ENCODE data around the gene PRPS1L1. TPM values are rescaled to one million over a fixed set of nuclear protein-coding genes. Genes with fewer than 3 reads are reported as not detected.

Gene PRPS1L1
- total RNA-seq, 1 experiment from 2014 or later, result not detected

DNA sequence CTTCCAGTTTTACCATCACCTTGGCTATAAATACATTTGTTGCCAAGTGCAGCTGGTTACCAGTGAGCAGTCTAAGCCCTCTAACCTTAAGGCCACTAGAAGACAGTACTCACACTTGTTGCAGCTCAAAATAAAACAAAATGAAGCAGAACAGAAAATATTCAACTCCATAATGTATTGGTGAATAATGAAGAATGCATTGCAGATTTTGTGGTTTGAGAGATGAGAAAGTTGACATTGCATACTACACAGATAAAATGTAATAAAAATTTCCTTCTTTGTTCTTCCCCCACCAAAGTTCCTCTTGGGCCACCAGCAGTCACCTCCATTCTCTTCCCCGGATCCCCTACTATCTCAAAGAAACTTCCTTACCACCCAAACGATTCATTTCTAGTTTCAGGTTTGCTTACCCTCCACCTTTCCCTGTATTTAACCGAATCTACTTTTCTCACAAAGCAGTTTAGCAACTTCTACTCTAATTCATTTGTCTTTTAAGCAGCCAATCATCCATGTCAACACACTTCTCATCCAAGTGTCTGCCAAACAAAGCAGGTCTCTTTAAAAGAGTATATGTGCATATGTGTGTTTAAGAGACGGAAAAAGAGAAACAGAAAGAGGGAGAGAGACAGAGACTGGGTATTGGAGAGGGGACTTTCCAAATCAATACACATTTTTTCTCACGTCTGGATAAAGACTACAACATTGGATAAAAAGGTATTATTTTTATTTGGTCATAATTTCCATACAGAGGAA is 35.7 kb upstream of the PRPS1L1 start:
- H3K27me3 Mint-ChIP-seq (ENCODE audit: insufficient read depth, unreplicated experiment), result no peaks in the 10 kb centered on the region
- intact Hi-C loops (cut with micrococcal nuclease), result no loop called here
- ChIA-PET POLR2A (no interaction called here), CTCF (interaction anchor here (0.8 to 0.9 kb wide), 2 partner anchors 13 to 14 kb away, joined by 3 to 7 read pairs; no protein-coding TSS in a partner anchor)
- TF ChIP-seq, protein P1, sequence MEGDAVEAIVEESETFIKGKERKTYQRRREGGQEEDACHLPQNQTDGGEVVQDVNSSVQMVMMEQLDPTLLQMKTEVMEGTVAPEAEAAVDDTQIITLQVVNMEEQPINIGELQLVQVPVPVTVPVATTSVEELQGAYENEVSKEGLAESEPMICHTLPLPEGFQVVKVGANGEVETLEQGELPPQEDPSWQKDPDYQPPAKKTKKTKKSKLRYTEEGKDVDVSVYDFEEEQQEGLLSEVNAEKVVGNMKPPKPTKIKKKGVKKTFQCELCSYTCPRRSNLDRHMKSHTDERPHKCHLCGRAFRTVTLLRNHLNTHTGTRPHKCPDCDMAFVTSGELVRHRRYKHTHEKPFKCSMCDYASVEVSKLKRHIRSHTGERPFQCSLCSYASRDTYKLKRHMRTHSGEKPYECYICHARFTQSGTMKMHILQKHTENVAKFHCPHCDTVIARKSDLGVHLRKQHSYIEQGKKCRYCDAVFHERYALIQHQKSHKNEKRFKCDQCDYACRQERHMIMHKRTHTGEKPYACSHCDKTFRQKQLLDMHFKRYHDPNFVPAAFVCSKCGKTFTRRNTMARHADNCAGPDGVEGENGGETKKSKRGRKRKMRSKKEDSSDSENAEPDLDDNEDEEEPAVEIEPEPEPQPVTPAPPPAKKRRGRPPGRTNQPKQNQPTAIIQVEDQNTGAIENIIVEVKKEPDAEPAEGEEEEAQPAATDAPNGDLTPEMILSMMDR (IDR thresholded peaks at IDR 0.05; ENCODE audit: unreplicated experiment), result no peak
- DNase-seq (ENCODE audit: unreplicated experiment), result no peak
- no TSS peak for BruUV-seq (replicated peaks)
- no peak overlapping the region for H3K27ac Mint-ChIP-seq (ENCODE audit: low read depth, unreplicated experiment)
- H3K4me3 Mint-ChIP-seq (ENCODE audit: unreplicated experiment), result no peak overlapping the region
- no peaks in the 10 kb centered on the region for H3K9me3 Mint-ChIP-seq (ENCODE audit: unreplicated experiment)
- H3K4me1 Mint-ChIP-seq (ENCODE audit: insufficient read depth, unreplicated experiment), result no peaks in the 10 kb centered on the region
- H3K36me3 Mint-ChIP-seq (ENCODE audit: insufficient read depth, unreplicated experiment), result no peaks in the 10 kb centered on the region

DNA sequence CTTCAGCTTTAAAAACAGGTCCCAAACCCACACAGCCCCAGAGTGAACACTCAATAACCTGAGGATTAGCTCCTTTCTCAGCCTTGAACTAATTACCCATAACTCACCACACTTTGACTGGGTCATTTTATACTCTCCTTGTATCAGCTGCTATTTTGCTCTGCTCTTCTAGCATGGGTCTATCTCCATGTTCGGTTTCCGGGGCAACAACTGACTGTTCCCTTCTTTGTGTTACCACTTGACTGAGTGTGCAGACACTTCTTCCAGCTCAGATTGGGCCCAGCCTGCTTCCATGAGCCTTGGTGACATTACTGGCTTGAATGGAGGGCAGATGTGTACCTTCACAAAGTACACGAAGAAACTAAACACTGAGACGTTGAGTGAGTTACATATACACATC is 31.5 kb upstream of the PRPS1L1 start:
- H3K36me3 Mint-ChIP-seq (ENCODE audit: insufficient read depth, unreplicated experiment), result no peaks in the 10 kb centered on the region
- H3K27ac Mint-ChIP-seq (ENCODE audit: low read depth, unreplicated experiment), result no peak overlapping the region
- POLR2A ChIA-PET, result interaction anchor here (0.5 kb wide), 1 partner anchor 43 kb away, joined by 3 read pairs; no protein-coding TSS in a partner anchor
- TF ChIP-seq, protein P1 (IDR thresholded peaks at IDR 0.05; ENCODE audit: unreplicated experiment), result no peak
- H3K4me3 Mint-ChIP-seq (ENCODE audit: unreplicated experiment), result no peak overlapping the region
- H3K9me3 Mint-ChIP-seq (ENCODE audit: unreplicated experiment), result no peaks in the 10 kb centered on the region
- intact Hi-C loops (cut with micrococcal nuclease), result no loop called here
- BruUV-seq (replicated peaks), result no TSS peak
- CTCF ChIA-PET, result no interaction called here
- no peaks in the 10 kb centered on the region for H3K27me3 Mint-ChIP-seq (ENCODE audit: insufficient read depth, unreplicated experiment)
- no peaks in the 10 kb centered on the region for H3K4me1 Mint-ChIP-seq (ENCODE audit: insufficient read depth, unreplicated experiment)
- DNase-seq (ENCODE audit: unreplicated experiment), result no peak

DNA sequence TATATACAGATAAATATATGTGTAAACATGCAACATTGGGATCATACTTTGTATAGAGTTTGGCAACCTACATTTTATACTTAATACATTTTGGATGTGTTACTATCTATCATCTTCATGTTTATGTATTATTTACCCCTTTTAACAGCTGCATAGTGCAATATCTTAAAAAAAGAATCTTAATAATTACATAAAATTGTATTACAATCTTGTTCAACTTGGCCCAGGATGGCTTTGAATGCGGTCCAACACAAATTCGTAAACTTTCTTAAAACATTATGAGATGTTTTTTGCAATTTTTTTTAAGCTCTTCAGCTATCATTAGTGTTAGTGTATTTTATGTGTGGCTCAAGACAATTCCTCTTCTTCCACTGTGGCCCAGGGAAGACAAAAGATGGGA is 26.3 kb upstream of the PRPS1L1 start:
- TF ChIP-seq, protein P1 (IDR thresholded peaks at IDR 0.05; ENCODE audit: unreplicated experiment), result no peak
- H3K36me3 Mint-ChIP-seq (ENCODE audit: insufficient read depth, unreplicated experiment), result no peaks in the 10 kb centered on the region
- CTCF ChIA-PET, result no interaction called here

DNA sequence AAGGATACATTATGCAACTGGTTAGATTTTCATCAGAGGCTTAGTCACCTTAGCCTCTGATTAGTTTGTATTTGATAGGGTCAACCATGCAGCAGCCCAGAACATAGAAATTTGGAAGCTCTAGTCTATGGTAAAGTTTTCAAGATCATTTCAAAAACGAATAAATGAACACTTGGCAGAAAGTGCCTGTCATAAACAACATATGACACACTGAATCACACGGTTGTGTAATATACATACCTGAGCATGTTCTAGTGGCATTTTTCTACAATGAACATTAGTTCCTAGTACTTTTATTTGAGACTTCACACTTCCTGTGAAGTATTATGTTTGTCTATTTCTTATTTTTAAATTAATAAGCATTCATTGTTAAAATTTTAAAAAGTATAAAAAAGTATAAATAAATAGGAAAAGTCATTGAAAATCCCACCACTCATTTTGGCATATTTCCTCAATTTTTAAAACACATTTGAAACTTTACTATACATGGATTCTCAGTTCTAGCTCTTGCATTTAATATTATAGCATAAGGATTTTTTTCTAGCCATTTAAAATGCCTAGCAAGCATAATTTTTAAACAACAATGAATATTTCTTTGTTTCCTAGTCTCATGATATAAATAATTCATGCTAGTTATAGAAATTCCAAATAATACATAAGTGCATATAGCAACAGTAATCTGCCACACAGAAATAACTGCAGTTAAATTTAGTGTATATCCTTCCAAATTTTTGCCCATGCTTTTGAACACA is 25.7 kb upstream of the PRPS1L1 start:
- peaks cover 6% of the 10 kb centered on the region for H3K4me1 Mint-ChIP-seq (ENCODE audit: insufficient read depth, unreplicated experiment)
- intact Hi-C loops (cut with micrococcal nuclease), result no loop called here
- H3K27ac Mint-ChIP-seq (ENCODE audit: low read depth, unreplicated experiment), result no peak overlapping the region
- no peak overlapping the region for H3K4me3 Mint-ChIP-seq (ENCODE audit: unreplicated experiment)
- DNase-seq (ENCODE audit: unreplicated experiment), result peak; percentile 37
- TF ChIP-seq, protein P1 (IDR thresholded peaks at IDR 0.05; ENCODE audit: unreplicated experiment), result no peak
- H3K9me3 Mint-ChIP-seq (ENCODE audit: unreplicated experiment), result no peaks in the 10 kb centered on the region
- H3K36me3 Mint-ChIP-seq (ENCODE audit: insufficient read depth, unreplicated experiment), result no peaks in the 10 kb centered on the region
- ChIA-PET CTCF (interaction anchor here (0.6 kb wide), 1 partner anchor 268 kb away, joined by 3 read pairs; no protein-coding TSS in a partner anchor), POLR2A (interaction anchor here (0.8 kb wide), 1 partner anchor 270 kb away, joined by 7 read pairs; no protein-coding TSS in a partner anchor)
- no TSS peak for BruUV-seq (replicated peaks)
- no peaks in the 10 kb centered on the region for H3K27me3 Mint-ChIP-seq (ENCODE audit: insufficient read depth, unreplicated experiment)

More for the DNA sequence above, 26.3 kb upstream of the PRPS1L1 start:
- no peak overlapping the region for H3K27ac Mint-ChIP-seq (ENCODE audit: low read depth, unreplicated experiment)
- no TSS peak for BruUV-seq (replicated peaks)
- POLR2A ChIA-PET, result interaction anchor here (0.8 kb wide), 1 partner anchor 269 kb away, joined by 7 read pairs; no protein-coding TSS in a partner anchor
- no peak for DNase-seq (ENCODE audit: unreplicated experiment)
- no peak overlapping the region for H3K4me3 Mint-ChIP-seq (ENCODE audit: unreplicated experiment)
- no peaks in the 10 kb centered on the region for H3K9me3 Mint-ChIP-seq (ENCODE audit: unreplicated experiment)
- H3K27me3 Mint-ChIP-seq (ENCODE audit: insufficient read depth, unreplicated experiment), result no peaks in the 10 kb centered on the region
- intact Hi-C loops (cut with micrococcal nuclease), result no loop called here
- H3K4me1 Mint-ChIP-seq (ENCODE audit: insufficient read depth, unreplicated experiment), result peaks cover 6% of the 10 kb centered on the region

Measured in MCF 10A (cell line).